GM19035 (cell line): ENCODE results near the gene HNRNPC.
"Not testable (repeated sequence)": the region's sequence is repeated elsewhere in the genome, so short reads cannot be mapped to it uniquely, and the experiment has no call there.

Experiments
- ATAC-seq: cut with Tn5 transposase; IDR thresholded peaks from one replicate; pipeline ENCODE4 v1.9.1; 2021; ENCODE audit not compliant: unreplicated experiment

Gene HNRNPC

GRCh38 chr14:21272661-21273060 lies 3.4 kb upstream of the HNRNPC start:
- not testable (repeated sequence) for ATAC-seq

GRCh38 chr14:21268617-21269251 lies 508 bp downstream of the HNRNPC start:
- ATAC-seq: no peak

- ATAC-seq: no peak
Observed at GRCh38 chr14:21267886-21268616, 1.2 kb downstream of the HNRNPC start.

- no peak for ATAC-seq
Observed at GRCh38 chr14:21267431-21267845, 1.8 kb downstream of the HNRNPC start.

GRCh38 chr14:21264025-21264801 lies 5.0 kb downstream of the HNRNPC start:
- ATAC-seq: peak; percentile 75

- no peak for ATAC-seq
Observed at GRCh38 chr14:21263284-21264024, 5.8 kb downstream of the HNRNPC start.

GRCh38 chr14:21262410-21262809 lies 6.8 kb downstream of the HNRNPC start:
- ATAC-seq: no peak

- ATAC-seq: no peak
Observed at GRCh38 chr14:21261824-21262223, 7.4 kb downstream of the HNRNPC start.

GRCh38 chr14:21258889-21259787 lies 10.1 kb downstream of the HNRNPC start:
- ATAC-seq: no peak

- no peak for ATAC-seq
Observed at GRCh38 chr14:21258005-21258888, 11.0 kb downstream of the HNRNPC start.

GRCh38 chr14:21257394-21257909 lies 11.8 kb downstream of the HNRNPC start:
- ATAC-seq: no peak

- ATAC-seq: no peak
Observed at GRCh38 chr14:21256539-21257393, 12.5 kb downstream of the HNRNPC start.

- ATAC-seq: not testable (repeated sequence)
Observed at GRCh38 chr14:21256102-21256447, 13.2 kb downstream of the HNRNPC start.

GRCh38 chr14:21255385-21256101 lies 13.7 kb downstream of the HNRNPC start:
- ATAC-seq: no peak

- ATAC-seq: no peak
Observed at GRCh38 chr14:21252149-21252548, 17.1 kb downstream of the HNRNPC start.

GRCh38 chr14:21251215-21251614 lies 18.0 kb downstream of the HNRNPC start:
- ATAC-seq: no peak

- ATAC-seq: no peak
Observed at GRCh38 chr14:21248739-21249411, 20.4 kb downstream of the HNRNPC start.
